Hepatocyte (in vitro differentiated cells): Measurements from ENCODE around the gene CDC42BPB. TPM values are rescaled to one million over a fixed set of nuclear protein-coding genes. Genes with fewer than 3 reads are reported as not detected.

Experiments used
- DNase-seq: peaks from one replicate; pipeline ENCODE4 v3.0.0-alpha.2; 2016; ENCODE audit warnings: low spot score
- H2AFZ ChIP-seq: fragments of 200-600 bp; sonication (generic); 2 replicates; pipeline ENCODE4 v1.6.0; 2016; ENCODE audit warnings: antibody characterized with exemption, mild to moderate bottlenecking
- H3K27ac ChIP-seq: fragments of 200-600 bp; sonication (generic); 2 replicates; pipeline ENCODE4 v1.5.1; 2016; ENCODE audit warnings: mild to moderate bottlenecking
- H3K27me3 ChIP-seq: fragments of 200-600 bp; sonication (generic); 2 replicates; pipeline ENCODE4 v1.6.1; 2016
- H3K36me3 ChIP-seq: fragments of 200-600 bp; sonication (generic); replicated peaks from 2 replicates; pipeline ENCODE4 v1.5.1; 2016; ENCODE audit warnings: low read depth; ENCODE audit not compliant: insufficient read depth
- H3K4me1 ChIP-seq: fragments of 200-600 bp; sonication (generic); 2 replicates; pipeline ENCODE4 v1.5.1; 2016; ENCODE audit warnings: mild to moderate bottlenecking, moderate library complexity; ENCODE audit not compliant: insufficient read depth
- H3K4me2 ChIP-seq: fragments of 200-600 bp; sonication (generic); 2 replicates; pipeline ENCODE4 v1.6.0; 2016
- H3K4me3 ChIP-seq: fragments of 200-600 bp; sonication (generic); 2 replicates; pipeline ENCODE4 v1.5.1; 2016; ENCODE audit warnings: mild to moderate bottlenecking
- H3K79me2 ChIP-seq: fragments of 200-600 bp; sonication (generic); 2 replicates; pipeline ENCODE4 v1.6.0; 2017; ENCODE audit warnings: mild to moderate bottlenecking
- H3K9me2 ChIP-seq: fragments of 200-600 bp; sonication (generic); replicated peaks from 2 replicates; pipeline ENCODE4 v1.6.0; 2017; ENCODE audit warnings: mild to moderate bottlenecking; ENCODE audit not compliant: insufficient read depth
- H3K9me3 ChIP-seq: fragments of 200-600 bp; sonication (generic); 2 replicates; pipeline ENCODE4 v1.5.1; 2016; ENCODE audit warnings: low read depth, mild to moderate bottlenecking
- H4K20me1 ChIP-seq: fragments of 200-600 bp; sonication (generic); 2 replicates; pipeline ENCODE4 v1.6.0; 2016; ENCODE audit warnings: mild to moderate bottlenecking; ENCODE audit not compliant: insufficient read depth, poor library complexity, severe bottlenecking
- EZH2 ChIP-seq: fragments of 200-600 bp; sonication (generic); IDR thresholded peaks from 2 replicates; pipeline ENCODE4 v1.6.1; 2016; ENCODE audit warnings: antibody characterized with exemption, mild to moderate bottlenecking, borderline replicate concordance
- EZH2phosphoT487 ChIP-seq: fragments of 200-600 bp; sonication (generic); IDR thresholded peaks from one replicate; pipeline ENCODE4 v1.6.1; 2018; ENCODE audit warnings: antibody characterized with exemption, mild to moderate bottlenecking, low read depth, moderate library complexity; ENCODE audit not compliant: unreplicated experiment, severe bottlenecking
- WGBS: methylation state at CpG from one replicate; pipeline ENCODE4 v1.1.6; 2016; ENCODE audit warnings: low lambda C conversion rate; ENCODE audit errors: missing lambda C conversion rate; 5-methylcytosine and 5-hydroxymethylcytosine counted together
- polyA plus RNA-seq: library from polyadenylated mRNA; unstranded; fragments of >200 nt; fragmentation: Nextera tagmentation; extraction: Ambion mirVana; gene quantifications from 2 replicates; pipeline ENCODE4 v1.2.1, GENCODE V29; 2016
- total RNA-seq: library from RNA; depleted of rRNA; stranded (reverse); fragments of >200 nt; gene quantifications from 2 replicates; pipeline ENCODE4 v1.2.3, GENCODE V29; 2014
- TF ChIP-seq, protein P1 (sequence below): fragments of 200-600 bp; sonication (generic); IDR thresholded peaks from 2 replicates; pipeline ENCODE4 v1.5.1; 2016; ENCODE audit warnings: antibody characterized with exemption, mild to moderate bottlenecking; ENCODE audit not compliant: poor library complexity

The CDC42BPB gene
- total and polyA plus RNA-seq, 2 experiments from 2014 or later = 10.2 to 60.6 TPM

GRCh38 chr14:102909911-102910310 is 147.4 kb downstream of the CDC42BPB start:
- H3K4me3 ChIP-seq = no peak overlapping the region
- H3K27me3 ChIP-seq = no peaks in the 10 kb centered on the region
- no peaks in the 10 kb centered on the region for H4K20me1 ChIP-seq
- H3K79me2 ChIP-seq = no peaks in the 10 kb centered on the region
- DNase-seq = no peak
- H3K36me3 ChIP-seq = no peaks in the 10 kb centered on the region
- H3K27ac ChIP-seq = no peak overlapping the region
- H3K9me2 ChIP-seq = no peaks in the 10 kb centered on the region
- H3K4me1 ChIP-seq = no peaks in the 10 kb centered on the region
- TF ChIP-seq EZH2 (no peak), EZH2phosphoT487 (no peak)
- TF ChIP-seq, protein P1, sequence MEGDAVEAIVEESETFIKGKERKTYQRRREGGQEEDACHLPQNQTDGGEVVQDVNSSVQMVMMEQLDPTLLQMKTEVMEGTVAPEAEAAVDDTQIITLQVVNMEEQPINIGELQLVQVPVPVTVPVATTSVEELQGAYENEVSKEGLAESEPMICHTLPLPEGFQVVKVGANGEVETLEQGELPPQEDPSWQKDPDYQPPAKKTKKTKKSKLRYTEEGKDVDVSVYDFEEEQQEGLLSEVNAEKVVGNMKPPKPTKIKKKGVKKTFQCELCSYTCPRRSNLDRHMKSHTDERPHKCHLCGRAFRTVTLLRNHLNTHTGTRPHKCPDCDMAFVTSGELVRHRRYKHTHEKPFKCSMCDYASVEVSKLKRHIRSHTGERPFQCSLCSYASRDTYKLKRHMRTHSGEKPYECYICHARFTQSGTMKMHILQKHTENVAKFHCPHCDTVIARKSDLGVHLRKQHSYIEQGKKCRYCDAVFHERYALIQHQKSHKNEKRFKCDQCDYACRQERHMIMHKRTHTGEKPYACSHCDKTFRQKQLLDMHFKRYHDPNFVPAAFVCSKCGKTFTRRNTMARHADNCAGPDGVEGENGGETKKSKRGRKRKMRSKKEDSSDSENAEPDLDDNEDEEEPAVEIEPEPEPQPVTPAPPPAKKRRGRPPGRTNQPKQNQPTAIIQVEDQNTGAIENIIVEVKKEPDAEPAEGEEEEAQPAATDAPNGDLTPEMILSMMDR = no peak
- no peak overlapping the region for H2AFZ ChIP-seq
- WGBS = 90% methylated on average over 10 of the region's 10 CpGs
- no peaks in the 10 kb centered on the region for H3K9me3 ChIP-seq
- H3K4me2 ChIP-seq = no peak overlapping the region

- TF ChIP-seq EZH2 = no peak
- TF ChIP-seq, protein P1 = no peak
- DNase-seq = no peak
- Histone ChIP-seq H4K20me1 (no peaks in the 10 kb centered on the region), H3K27me3 (no peaks in the 10 kb centered on the region), H3K9me3 (no peaks in the 10 kb centered on the region), H3K4me3 (no peak overlapping the region), H3K36me3 (no peaks in the 10 kb centered on the region), H3K4me2 (no peak overlapping the region), H2AFZ (no peak overlapping the region), H3K27ac (no peak overlapping the region), H3K9me2 (no peaks in the 10 kb centered on the region), H3K79me2 (no peaks in the 10 kb centered on the region), H3K4me1 (no peaks in the 10 kb centered on the region)
- WGBS = 94% methylated on average over 10 of the region's 10 CpGs
These were observed 147.9 kb downstream of the CDC42BPB start for GRCh38 chr14:102909462-102909861.

GRCh38 chr14:102908766-102909455 is 148.4 kb downstream of the CDC42BPB start:
- TF ChIP-seq EZH2phosphoT487 = no peak
- no peak for TF ChIP-seq EZH2
- TF ChIP-seq, protein P1 = no peak
- no peak overlapping the region for H3K4me2 ChIP-seq
- H2AFZ ChIP-seq = no peak overlapping the region
- no peaks in the 10 kb centered on the region for H3K27me3 ChIP-seq
- no peaks in the 10 kb centered on the region for H3K4me1 ChIP-seq
- WGBS = 97% methylated on average over 28 of the region's 29 CpGs
- no peaks in the 10 kb centered on the region for H3K9me2 ChIP-seq
- H3K27ac ChIP-seq = no peak overlapping the region
- H3K9me3 ChIP-seq = no peaks in the 10 kb centered on the region
- no peaks in the 10 kb centered on the region for H4K20me1 ChIP-seq
- no peak overlapping the region for H3K4me3 ChIP-seq
- no peaks in the 10 kb centered on the region for H3K36me3 ChIP-seq
- H3K79me2 ChIP-seq = no peaks in the 10 kb centered on the region
- no peak for DNase-seq
